Measurements from ENCODE around the gene ZNRF2.

- TF ChIP-seq CTCF (conservative IDR thresholded peaks at IDR 0.05) (no peak), EZH2 (IDR thresholded peaks at IDR 0.05; ENCODE audit: low read depth) (no peak)
Observed at GRCh38 chr7:30320392-30320791, 36.0 kb downstream of the ZNRF2 start.

Data from PC-9 (cell line).